Nephron progenitor cell (in vitro differentiated cells): Measurements from ENCODE around the gene TRERF1.

Source experiments
- DNase-seq: peaks from one replicate; pipeline ENCODE4 v3.0.0; 2021
- H3K27ac Mint-ChIP-seq: 2 replicates; pipeline ENCODE4 v1.8.0; 2021; ENCODE audit warnings: mild to moderate bottlenecking, moderate library complexity, mixed read lengths
- H3K27me3 Mint-ChIP-seq: 2 replicates; pipeline ENCODE4 v1.8.0; 2021; ENCODE audit warnings: mild to moderate bottlenecking, low read depth, mixed read lengths; ENCODE audit not compliant: poor library complexity
- H3K36me3 Mint-ChIP-seq: 2 replicates; pipeline ENCODE4 v1.8.0; 2021; ENCODE audit warnings: low read depth, mixed read lengths
- H3K4me1 Mint-ChIP-seq: 2 replicates; pipeline ENCODE4 v1.8.0; 2021; ENCODE audit warnings: mixed read lengths
- H3K4me3 Mint-ChIP-seq: 2 replicates; pipeline ENCODE4 v1.8.0; 2021; ENCODE audit warnings: mild to moderate bottlenecking, moderate library complexity, mixed read lengths
- H3K9me3 Mint-ChIP-seq: 2 replicates; pipeline ENCODE4 v1.8.0; 2021; ENCODE audit warnings: mild to moderate bottlenecking, moderate library complexity, mixed read lengths
- TF ChIP-seq, protein P1 (sequence below): fragments of 200-600 bp; sonication (generic); IDR thresholded peaks from 2 replicates; pipeline ENCODE4 v1.5.0; 2021; ENCODE audit warnings: antibody characterized with exemption

TRERF1 gene

DNA sequence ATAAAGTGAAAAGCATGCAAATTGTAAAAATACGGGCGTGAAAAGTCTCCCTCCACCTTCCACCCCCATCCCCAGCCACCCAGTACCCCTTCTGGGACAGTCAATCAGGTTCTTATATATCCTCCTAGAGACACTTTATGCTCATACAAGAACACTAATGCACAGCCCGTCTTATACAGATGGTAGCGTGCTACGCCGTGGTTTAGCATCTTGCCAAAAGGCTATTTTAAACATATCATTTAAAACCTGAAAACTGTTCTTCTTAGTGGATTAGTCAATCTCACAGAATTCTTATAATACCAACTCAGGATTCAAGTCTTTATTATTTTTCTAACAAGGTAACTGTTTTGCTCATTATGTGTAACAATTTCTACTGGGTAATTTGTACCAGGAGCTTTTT lies 176.8 kb downstream of the TRERF1 start:
- Mint-ChIP-seq H3K4me1 (peaks cover 28% of the 10 kb centered on the region), H3K9me3 (no peaks in the 10 kb centered on the region), H3K36me3 (no peaks in the 10 kb centered on the region), H3K4me3 (no peak overlapping the region), H3K27me3 (peaks cover 7% of the 10 kb centered on the region), H3K27ac (no peak overlapping the region)
- DNase-seq = no peak
- TF ChIP-seq, protein P1, sequence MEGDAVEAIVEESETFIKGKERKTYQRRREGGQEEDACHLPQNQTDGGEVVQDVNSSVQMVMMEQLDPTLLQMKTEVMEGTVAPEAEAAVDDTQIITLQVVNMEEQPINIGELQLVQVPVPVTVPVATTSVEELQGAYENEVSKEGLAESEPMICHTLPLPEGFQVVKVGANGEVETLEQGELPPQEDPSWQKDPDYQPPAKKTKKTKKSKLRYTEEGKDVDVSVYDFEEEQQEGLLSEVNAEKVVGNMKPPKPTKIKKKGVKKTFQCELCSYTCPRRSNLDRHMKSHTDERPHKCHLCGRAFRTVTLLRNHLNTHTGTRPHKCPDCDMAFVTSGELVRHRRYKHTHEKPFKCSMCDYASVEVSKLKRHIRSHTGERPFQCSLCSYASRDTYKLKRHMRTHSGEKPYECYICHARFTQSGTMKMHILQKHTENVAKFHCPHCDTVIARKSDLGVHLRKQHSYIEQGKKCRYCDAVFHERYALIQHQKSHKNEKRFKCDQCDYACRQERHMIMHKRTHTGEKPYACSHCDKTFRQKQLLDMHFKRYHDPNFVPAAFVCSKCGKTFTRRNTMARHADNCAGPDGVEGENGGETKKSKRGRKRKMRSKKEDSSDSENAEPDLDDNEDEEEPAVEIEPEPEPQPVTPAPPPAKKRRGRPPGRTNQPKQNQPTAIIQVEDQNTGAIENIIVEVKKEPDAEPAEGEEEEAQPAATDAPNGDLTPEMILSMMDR = no peak

DNA sequence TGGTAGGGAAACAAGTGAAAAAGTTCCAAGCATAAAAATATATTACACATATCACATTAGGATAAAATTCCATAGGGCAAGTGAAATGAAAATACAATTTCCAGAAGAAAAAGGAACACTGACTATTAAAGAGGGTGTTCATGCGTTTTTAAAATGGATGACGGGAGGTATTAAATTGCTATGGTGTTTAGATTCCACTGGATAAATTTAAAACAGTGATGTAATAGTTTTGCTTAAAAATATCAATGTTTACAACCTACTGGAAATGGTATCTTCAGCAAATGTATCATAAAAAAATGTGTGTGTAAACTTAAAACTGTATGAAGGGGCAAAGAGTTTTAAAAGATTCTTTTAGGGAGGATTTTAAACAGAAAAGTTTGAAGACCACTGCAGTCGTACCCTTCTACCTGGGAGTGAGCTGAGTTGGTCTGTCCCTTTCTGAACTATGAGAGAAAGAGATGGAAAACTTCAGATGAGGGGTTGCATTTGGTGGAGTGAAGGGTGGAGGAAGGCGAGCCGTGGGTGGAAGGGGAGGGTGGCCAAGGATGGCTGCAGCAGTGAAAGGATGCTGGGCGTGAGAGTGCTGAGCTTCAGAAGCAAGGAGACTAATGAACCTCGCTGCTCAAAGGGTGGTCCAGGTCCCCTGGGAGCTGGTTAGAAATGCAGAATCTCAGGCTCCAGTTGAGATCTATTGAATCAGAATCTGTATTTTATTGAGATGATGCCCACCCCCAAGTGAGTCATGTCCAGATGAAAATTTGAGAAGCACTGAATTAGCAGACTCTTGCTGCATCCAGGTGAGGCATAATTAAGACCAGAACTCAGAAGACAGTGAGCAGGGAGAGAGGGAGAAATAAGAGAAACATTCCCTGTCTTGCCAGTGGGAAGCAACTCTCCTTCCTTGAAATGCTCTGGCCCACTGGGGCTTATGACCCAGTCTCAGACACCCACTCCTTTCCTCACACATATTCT lies 179.6 kb downstream of the TRERF1 start:
- H3K27ac Mint-ChIP-seq = no peak overlapping the region
- TF ChIP-seq, protein P1 = no peak
- no peak overlapping the region for H3K4me3 Mint-ChIP-seq
- no peak for DNase-seq
- H3K36me3 Mint-ChIP-seq = no peaks in the 10 kb centered on the region
- H3K27me3 Mint-ChIP-seq = peaks cover 7% of the 10 kb centered on the region
- no peaks in the 10 kb centered on the region for H3K9me3 Mint-ChIP-seq
- H3K4me1 Mint-ChIP-seq = peaks cover 14% of the 10 kb centered on the region

DNA sequence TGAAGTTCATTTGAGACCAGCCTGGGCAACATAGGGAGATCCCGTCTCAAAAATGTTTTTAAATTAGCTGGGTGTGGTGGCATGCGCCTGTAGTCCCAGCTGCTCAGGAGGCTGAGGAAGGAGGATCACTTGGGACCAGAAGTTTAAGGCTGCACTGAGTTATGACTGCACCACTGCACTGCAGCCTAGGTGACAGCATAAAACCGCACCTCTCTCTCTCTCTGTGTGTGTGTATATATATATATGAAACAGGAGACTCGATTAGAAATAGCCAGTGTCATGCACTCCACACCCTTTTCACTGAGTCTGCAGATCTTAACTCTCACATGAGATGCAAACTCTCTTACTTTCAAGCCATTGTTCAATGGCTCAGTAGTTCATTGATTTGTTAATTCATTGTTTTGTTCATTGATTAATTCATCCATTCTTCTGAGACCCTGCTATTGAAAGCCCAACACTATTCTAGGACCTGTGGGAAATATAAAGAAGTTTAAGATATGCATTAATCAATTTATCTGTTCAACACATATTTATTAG lies 181.7 kb downstream of the TRERF1 start:
- H3K27ac Mint-ChIP-seq = no peak overlapping the region
- DNase-seq = no peak
- no peaks in the 10 kb centered on the region for H3K36me3 Mint-ChIP-seq
- H3K9me3 Mint-ChIP-seq = no peaks in the 10 kb centered on the region
- H3K4me3 Mint-ChIP-seq = no peak overlapping the region
- H3K27me3 Mint-ChIP-seq = peaks cover 3% of the 10 kb centered on the region
- TF ChIP-seq, protein P1 = no peak
- H3K4me1 Mint-ChIP-seq = no peaks in the 10 kb centered on the region

DNA sequence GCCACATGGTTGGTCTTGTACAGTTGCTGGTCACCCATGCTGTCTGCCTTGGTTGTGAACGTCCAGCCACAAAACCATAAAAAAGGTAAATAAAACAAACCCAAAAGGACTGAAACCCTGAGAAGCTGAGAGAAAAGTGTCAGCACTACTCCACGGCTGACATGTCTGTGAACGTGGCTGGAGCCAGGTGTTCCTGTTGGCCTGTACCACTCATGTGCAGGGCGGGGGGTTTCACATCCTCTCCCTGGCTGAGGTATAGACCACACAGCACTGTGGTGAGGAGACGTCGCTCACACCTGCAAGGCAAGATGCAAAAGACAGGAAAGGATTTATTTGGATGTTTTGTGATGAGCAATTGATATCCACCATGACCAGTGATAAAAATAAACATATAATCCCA lies 182.2 kb downstream of the TRERF1 start:
- TF ChIP-seq, protein P1 = no peak

DNA sequence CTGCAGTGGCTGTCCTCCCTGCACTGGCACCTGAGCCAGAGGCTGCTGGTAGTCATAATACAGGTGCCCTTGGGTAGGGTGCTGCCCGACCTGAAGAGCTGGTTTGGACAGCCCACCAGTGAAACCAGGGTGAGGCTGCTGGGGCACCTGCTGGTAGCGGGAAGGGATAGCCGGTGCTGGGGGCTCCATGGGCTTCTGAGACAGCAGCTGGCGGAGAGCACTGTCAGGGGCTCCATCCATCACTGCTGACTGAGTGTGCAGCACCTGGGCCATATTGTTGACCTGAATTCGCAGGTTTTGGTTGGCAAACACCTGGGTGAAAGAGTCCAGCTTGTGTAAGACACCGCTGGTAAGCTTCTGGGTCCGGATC lies 182.9 kb downstream of the TRERF1 start:
- H3K36me3 Mint-ChIP-seq = no peaks in the 10 kb centered on the region
- DNase-seq = no peak
- no peak overlapping the region for H3K4me3 Mint-ChIP-seq
- peaks cover 2% of the 10 kb centered on the region for H3K4me1 Mint-ChIP-seq
- peaks cover 3% of the 10 kb centered on the region for H3K27me3 Mint-ChIP-seq
- H3K9me3 Mint-ChIP-seq = no peaks in the 10 kb centered on the region
- H3K27ac Mint-ChIP-seq = no peak overlapping the region
- TF ChIP-seq, protein P1 = no peak

More for the DNA sequence above, 182.2 kb downstream of the TRERF1 start:
- H3K4me1 Mint-ChIP-seq = no peaks in the 10 kb centered on the region
- no peak overlapping the region for H3K27ac Mint-ChIP-seq
- H3K27me3 Mint-ChIP-seq = peaks cover 3% of the 10 kb centered on the region
- H3K9me3 Mint-ChIP-seq = no peaks in the 10 kb centered on the region
- H3K36me3 Mint-ChIP-seq = no peaks in the 10 kb centered on the region
- H3K4me3 Mint-ChIP-seq = no peak overlapping the region
- DNase-seq = no peak
